NCI-H2171 (cell line): Measurements from ENCODE around the gene ANK3.

Experiments
- DNase-seq: peaks from one replicate; lab custom pipeline; 2025; lab: John Stamatoyannopoulos, UW

Gene ANK3

GRCh38 chr10:60029475-60029874 lies 360.2 kb downstream of the ANK3 start:
- DNase-seq, result no peak

DNA sequence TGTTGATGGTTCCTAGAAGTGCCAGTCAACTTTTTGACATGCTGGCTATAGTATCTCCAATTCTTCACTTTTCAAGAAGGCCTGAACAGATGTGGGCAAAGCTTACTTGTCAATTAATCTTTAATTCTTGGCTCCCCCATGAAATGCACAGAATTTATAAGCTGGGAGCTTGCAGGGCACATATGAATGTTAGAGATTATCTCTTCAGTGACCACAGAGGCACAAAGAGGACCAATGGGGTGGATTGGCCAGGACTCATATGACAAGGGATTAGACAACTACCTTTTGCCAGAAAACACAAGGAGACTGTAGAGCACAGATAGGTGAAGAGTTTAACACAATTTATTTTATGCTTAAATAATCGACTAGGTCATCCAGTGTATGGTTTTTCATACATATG lies 361.6 kb downstream of the ANK3 start:
- no peak for DNase-seq

DNA sequence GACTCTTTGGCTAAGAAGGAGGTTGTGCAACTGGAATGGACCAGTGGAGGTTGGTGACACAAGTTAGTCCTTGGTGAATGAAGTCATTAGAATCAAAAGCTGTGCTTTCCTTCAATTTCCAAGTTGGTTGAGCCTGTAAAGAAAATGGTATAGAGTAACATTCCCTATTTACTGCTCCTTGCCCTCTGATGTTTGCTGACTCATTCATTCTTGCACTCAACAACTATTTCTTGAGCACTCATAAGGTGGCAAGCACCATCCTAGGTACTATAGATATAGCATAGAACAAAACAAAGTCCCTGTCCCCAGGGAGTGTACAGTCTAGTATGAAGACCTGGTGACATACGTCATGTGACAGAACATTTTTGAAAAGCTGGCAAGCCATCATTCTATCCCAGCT lies 364.4 kb downstream of the ANK3 start:
- DNase-seq, result no peak

DNA sequence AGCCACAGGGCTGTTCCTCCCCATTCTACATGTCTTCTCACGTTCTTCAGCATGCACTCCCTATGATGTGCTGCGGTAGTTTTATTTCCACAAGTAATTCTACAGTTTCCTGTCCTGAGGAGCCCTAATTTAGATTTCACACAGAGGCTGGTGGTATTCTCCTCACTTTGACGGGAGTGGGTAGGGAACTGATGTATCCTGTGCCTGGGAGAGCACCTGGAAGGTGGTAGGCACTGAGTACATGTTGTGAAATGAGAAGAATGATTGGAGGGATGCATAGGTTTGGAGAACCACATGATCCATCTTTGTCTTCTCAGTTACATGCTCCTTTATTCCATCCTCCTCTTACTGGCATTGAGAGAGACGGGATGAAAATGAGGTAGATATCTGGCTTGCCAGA lies 365.2 kb downstream of the ANK3 start:
- DNase-seq, result no peak

- no peak for DNase-seq
These were observed 366.4 kb downstream of the ANK3 start for GRCh38 chr10:60023155-60023877.

DNA sequence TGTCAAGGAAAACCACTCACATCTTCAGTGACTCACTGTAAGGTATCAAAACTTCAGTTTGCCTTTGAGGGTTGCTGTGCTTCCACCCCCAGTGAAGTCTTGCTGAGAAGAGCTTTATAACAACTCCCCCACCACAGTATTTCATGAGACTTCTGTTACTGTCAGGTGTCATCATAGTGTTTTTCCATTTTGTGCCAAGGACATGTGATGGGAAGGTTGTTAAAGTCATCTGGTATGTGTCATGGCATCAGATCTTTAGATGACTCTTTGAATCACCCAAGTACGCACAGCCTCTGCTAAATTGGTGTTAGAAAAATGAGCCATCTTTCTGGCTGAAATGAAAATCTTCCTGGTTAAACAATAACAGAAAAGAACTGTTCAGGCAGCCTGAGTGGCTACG lies 368.3 kb downstream of the ANK3 start:
- no peak for DNase-seq

DNA sequence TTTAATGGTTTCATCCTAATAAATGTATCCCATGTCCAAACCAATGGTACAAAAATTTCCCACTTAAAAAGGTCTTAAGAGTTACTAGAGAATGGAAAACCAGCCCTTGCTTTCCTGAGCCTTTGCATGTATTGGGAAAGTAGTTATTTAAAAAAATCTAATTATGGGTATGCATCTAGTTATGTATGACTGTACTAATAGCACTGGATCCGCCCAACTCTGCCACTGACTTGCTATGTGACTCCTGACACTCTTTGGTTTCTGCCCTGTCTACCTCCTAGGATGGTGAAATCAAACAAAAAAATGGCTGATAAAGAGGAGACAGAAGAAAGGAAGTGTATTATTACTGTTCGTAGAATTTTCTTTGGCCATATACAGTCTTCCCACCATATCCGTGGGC lies 372.9 kb downstream of the ANK3 start:
- no peak for DNase-seq

GRCh38 chr10:60009710-60010383 lies 379.8 kb downstream of the ANK3 start:
- no peak for DNase-seq

DNA sequence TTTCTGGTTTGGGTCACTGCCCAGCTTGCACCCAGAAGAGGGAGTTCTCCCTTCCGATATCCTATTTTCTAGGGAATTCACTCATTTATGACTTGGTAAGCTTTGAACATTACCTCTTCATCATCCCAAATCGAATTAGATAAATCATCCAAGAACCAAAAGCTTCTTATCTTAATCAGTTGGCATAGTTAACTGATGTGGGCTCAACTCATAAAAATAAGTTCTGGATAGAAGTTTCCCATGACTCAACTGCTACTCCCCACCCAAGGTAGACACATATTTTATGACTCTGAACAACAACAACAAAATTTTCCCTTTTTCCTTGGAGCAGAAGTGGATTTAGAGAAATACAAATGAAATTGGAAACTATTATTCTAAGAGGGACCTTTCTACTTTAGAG lies 380.4 kb downstream of the ANK3 start:
- no peak for DNase-seq

- DNase-seq, result no peak
These were observed 380.9 kb downstream of the ANK3 start for GRCh38 chr10:60008816-60009215.

DNA sequence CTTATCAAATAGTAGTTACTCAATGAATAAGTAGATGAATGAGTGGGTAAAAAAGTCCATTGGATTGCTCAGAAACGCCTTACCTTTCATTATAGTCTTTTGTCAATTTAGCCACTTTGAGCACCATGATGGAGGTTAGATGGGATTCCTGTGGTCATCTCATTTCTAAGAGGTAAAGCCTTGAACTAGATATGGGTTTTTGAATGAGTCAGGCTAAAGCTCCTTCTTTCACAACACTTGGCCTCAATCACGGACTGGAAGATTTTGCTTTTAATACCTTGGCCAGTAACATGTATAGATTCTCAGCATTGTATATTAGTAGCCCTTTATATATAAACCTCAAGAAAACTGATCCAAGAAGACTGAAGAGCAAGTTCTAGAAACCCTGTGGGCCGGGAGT lies 383.6 kb downstream of the ANK3 start:
- DNase-seq, result no peak

DNA sequence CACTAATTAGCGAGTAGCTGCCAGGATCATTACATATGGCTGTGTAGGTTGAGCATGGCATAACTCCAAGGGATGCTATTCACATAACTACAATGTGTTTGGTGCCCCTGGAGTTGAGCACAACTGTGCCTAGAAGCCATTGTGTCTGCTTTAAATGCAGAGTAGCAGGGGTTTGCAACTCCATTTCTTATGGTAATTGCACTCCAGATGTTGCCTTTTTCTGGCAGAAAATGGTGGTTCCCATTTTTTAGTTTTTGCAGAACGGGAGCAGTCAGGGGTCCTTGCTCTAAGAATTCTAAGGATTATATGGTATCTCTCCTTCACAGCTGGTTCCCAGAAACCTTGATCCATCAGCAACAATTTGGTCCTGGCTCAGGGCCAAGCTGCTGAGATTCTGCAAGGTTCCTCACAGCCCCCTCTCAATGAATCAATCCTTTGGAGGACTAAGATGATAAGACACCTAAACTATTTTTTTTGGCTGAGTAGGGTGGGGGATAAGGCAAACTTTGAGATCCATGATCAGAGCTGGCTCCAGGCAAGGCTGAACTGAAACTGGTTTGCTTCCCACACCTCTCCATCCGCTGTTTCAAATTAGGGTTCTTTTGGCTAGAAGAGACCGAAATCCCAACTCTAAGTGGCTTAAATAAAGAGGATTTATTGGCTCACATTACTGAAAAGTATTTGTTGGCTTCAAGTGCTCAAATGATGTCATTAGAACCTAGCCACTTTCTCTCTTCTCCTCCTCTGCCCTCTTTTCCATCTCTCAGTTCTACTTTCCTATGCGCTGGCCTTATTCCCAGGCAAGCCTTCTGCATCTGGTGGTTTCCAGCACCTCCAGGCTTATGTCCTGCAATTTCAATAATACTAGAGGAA lies 385.8 kb downstream of the ANK3 start:
- no peak for DNase-seq

GRCh38 chr10:60000747-60001146 lies 388.9 kb downstream of the ANK3 start:
- no peak for DNase-seq

DNA sequence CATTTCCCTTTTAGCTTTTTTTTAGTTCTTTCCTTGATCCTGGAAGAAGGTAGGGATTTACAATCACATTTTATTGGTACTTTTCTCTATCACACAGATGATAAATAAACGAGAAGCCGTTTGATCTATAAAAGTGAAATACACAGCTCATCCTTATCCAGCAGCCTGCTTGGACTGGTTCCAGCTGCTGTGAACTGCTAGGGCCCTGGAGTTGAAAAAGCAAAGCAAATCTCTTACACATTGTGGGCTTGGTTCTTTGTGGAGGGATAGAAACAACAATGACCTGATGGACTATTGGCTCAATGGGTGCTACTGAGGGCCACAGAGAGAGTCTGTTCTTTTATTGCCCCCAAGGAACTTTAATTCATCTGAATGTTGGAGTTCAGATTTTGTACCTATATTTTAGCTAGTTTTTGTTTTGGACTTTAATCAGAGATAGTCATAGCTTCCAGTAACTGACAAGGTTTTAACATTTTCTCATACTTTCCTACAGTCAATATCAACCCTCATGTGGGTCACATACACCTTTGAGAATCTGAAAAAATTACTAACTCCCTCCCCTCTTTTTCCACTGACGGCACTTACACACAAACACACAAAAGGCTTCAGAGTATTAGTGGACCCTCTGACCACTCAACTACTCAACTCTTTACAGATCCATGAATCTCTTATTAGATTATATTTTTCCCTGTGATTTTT lies 391.7 kb downstream of the ANK3 start:
- no peak for DNase-seq

DNA sequence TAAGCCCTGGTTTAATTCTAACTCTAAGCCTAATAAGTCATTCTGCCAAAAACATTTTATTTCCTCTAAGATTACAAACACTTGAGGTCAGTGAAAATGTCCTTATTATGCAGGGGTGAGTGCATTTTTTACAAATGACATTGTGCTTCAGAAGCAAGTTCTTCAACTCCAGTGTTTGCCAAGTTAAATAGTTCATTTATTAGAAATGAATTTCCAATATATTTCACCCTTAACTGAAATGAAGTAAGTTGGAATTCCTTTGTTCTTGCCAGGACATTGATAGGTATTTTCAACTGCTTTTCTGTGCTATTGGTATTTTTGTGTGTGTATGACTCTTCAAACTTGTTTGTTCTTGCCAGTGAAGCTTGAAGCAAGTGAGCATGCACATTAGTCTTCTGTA lies 393.8 kb downstream of the ANK3 start:
- no peak for DNase-seq

- DNase-seq, result no peak
These were observed 395.7 kb downstream of the ANK3 start for GRCh38 chr10:59993931-59994330.

DNA sequence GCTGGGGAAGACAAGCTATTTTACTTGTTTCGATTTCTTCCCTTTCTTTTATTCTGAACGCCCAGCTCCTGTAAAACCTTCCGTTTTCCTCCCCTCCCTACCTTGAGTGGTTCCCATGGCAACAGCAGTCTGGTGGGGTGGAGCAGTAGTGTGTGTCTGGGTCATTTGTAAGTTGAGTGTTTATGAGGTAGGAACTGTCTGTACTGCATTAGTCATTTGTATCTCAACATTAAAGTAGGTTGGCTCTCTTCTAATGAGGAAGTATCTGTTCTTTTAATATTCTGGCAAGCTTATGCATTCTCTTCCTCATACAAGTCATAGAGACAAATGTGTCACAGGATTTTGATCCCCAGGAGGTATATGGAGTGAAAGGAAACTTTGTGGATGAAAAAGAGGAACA lies 398.0 kb downstream of the ANK3 start:
- no peak for DNase-seq

DNA sequence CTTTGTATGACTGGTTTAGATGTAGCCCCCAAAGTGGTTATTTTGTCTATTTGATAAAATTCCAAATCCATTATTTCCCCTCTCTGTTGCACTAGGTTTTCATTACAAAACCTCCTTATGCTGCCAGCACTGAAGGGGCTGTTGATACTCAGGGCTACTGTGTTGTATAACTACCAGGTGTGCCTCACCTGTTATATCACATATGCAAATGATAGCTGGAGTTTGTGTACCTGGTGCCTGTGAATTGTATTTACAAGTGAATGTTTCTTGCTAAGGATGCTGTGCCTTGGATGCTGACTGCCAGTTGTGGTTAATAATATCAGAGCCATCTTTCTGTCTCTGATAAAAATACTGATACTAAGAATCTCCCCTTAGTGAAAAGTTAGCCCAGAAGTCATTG lies 398.6 kb downstream of the ANK3 start:
- DNase-seq, result no peak

DNA sequence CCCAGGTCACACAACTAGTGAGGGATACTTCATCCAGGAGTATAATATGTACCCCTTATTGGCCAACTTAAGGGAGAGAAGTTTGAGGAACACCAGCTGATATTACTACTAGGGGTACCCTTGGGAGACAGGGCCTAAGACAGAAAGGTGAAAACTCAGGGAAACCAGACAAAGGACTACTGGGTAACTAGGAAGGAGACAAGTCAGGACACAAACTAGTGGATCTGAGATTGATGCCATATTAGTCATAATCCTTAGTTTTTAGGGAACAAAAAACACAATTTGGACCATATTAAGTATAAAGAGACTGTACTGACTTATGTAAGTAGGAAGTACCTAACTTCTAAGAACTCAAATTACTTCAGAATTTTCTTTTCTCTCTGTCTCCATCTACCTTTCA lies 404.0 kb downstream of the ANK3 start:
- no peak for DNase-seq

GRCh38 chr10:59984415-59984814 lies 405.3 kb downstream of the ANK3 start:
- no peak for DNase-seq

GRCh38 chr10:59980356-59980755 lies 409.3 kb downstream of the ANK3 start:
- DNase-seq, result no peak

DNA sequence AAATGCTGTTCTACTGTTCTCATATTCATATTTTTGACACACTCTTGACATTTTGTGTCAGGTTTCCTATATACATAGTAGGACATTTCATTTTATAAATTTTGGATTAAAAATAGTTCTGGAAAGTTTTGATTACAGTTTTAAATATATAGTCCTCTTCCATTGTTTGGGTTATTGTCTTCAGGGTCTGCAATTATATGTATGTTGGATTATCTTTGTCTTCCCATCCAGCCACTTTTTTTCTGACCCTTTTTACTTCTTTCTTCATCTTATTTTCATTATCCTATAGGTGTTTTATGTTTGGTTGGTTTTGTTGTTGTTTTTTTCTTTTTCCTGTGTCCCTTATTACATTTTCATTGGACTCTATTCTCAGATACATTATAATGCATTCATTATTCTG lies 412.2 kb downstream of the ANK3 start:
- DNase-seq, result no peak
